GM12892 (cell line): Measurements from ENCODE around the gene PNMT.

ENCODE experiments used
- POLR2A ChIP-seq: IDR thresholded peaks from 2 replicates; pipeline ENCODE4 v1.6.1; 2011; ENCODE audit warnings: low read depth, low read length, control low read depth
- POLR2AphosphoS5 ChIP-seq: IDR thresholded peaks from 2 replicates; pipeline ENCODE4 v1.6.1; 2011; ENCODE audit warnings: low read depth, low read length, control low read depth

- TF ChIP-seq POLR2A (no peak), POLR2AphosphoS5 (no peak)
Measured at GRCh38 chr17:39628655-39629493, 39.4 kb upstream of the PNMT start.
